Myocyte (in vitro differentiated cells): Measurements from ENCODE around the gene ANTXR1. TPM values are rescaled to one million over a fixed set of nuclear protein-coding genes. Genes with fewer than 3 reads are reported as not detected.

Source experiments
- DNase-seq: peaks from one replicate; pipeline ENCODE4 v3.0.0-alpha.2; 2012; ENCODE audit warnings: low read depth
- total RNA-seq: library from RNA; depleted of rRNA; stranded (reverse); fragments of >200 nt; gene quantifications from 2 replicates; pipeline ENCODE4 v1.2.3, GENCODE V29; 2014

ANTXR1 gene
- total RNA-seq, 1 donor from 2014 or later: 94.7 TPM

GRCh38 chr2:69177785-69178636, 165.0 kb downstream of the ANTXR1 start:
- DNase-seq: peak; percentile 94

GRCh38 chr2:69178756-69179155, 165.8 kb downstream of the ANTXR1 start:
- no peak for DNase-seq

- DNase-seq: no peak
These were observed 167.2 kb downstream of the ANTXR1 start for GRCh38 chr2:69180227-69180626.

GRCh38 chr2:69180974-69181373, 168.0 kb downstream of the ANTXR1 start:
- no peak for DNase-seq

GRCh38 chr2:69181806-69182427, 168.9 kb downstream of the ANTXR1 start:
- peak; percentile 41 for DNase-seq

GRCh38 chr2:69183659-69184058, 170.7 kb downstream of the ANTXR1 start:
- DNase-seq: no peak

GRCh38 chr2:69184224-69184623, 171.2 kb downstream of the ANTXR1 start:
- peak; percentile 51 for DNase-seq

GRCh38 chr2:69185807-69186206, 172.8 kb downstream of the ANTXR1 start:
- DNase-seq: no peak

- no peak for DNase-seq
These were observed 173.6 kb downstream of the ANTXR1 start for GRCh38 chr2:69186614-69187013.

- peak; percentile 78 for DNase-seq
These were observed 175.4 kb downstream of the ANTXR1 start for GRCh38 chr2:69188182-69188900.

GRCh38 chr2:69190743-69191404, 177.9 kb downstream of the ANTXR1 start:
- no peak for DNase-seq

GRCh38 chr2:69191634-69192033, 178.7 kb downstream of the ANTXR1 start:
- DNase-seq: no peak

- DNase-seq: peak; percentile 49
These were observed 179.4 kb downstream of the ANTXR1 start for GRCh38 chr2:69192176-69192945.

GRCh38 chr2:69195706-69196105, 182.7 kb downstream of the ANTXR1 start:
- DNase-seq: no peak

- peak; percentile 58 for DNase-seq
These were observed 183.5 kb downstream of the ANTXR1 start for GRCh38 chr2:69196327-69197117.

GRCh38 chr2:69200107-69200520, 187.1 kb downstream of the ANTXR1 start:
- peak; percentile 47 for DNase-seq

- no peak for DNase-seq
These were observed 188.3 kb downstream of the ANTXR1 start for GRCh38 chr2:69201259-69201658.

- no peak for DNase-seq
These were observed 189.3 kb downstream of the ANTXR1 start for GRCh38 chr2:69202327-69202726.

- peak; percentile 83 for DNase-seq
These were observed 190.4 kb downstream of the ANTXR1 start for GRCh38 chr2:69203166-69203985.
